ENCODE measurements around the gene HMSD. TPM values are rescaled to one million over a fixed set of nuclear protein-coding genes. Genes with fewer than 3 reads are reported as not detected.
"Not testable (repeated sequence)": the region's sequence is repeated elsewhere in the genome, so short reads cannot be mapped to it uniquely, and the experiment has no call there.

HMSD gene
- total RNA-seq, result 10 to 100 TPM in 1 of 2 donors, 1 to 10 TPM in 1; 3.3 to 24.2 TPM

- Mint-ChIP-seq H3K27ac (peak within 1 kb of the TSS; percentile 85), H3K27me3 (peaks cover 10% of the 10 kb centered on the region), H3K4me3 (peak within 1 kb of the TSS; percentile 58), H3K36me3 (ENCODE audit: low read depth) (peaks cover 11% of the 10 kb centered on the region), H3K9me3 (peaks cover 5% of the 10 kb centered on the region), H3K4me1 (peaks cover 19% of the 10 kb centered on the region)
- peak; percentile 85 for ATAC-seq (replicated peaks)
Observed at GRCh38 chr18:63949068-63949737, at the start of gene HMSD. Gene HMSD (plus strand): TSS chr18:63949301. CDS start chr18:63953456, 4,155 bp downstream.

- no peaks in the 10 kb centered on the region for H3K9me3 Mint-ChIP-seq
- no peak overlapping the region for H3K4me3 Mint-ChIP-seq
- H3K27ac Mint-ChIP-seq, result no peak overlapping the region
- ATAC-seq (replicated peaks), result no peak
- no peaks in the 10 kb centered on the region for H3K4me1 Mint-ChIP-seq
- no peaks in the 10 kb centered on the region for H3K36me3 Mint-ChIP-seq (ENCODE audit: low read depth)
- H3K27me3 Mint-ChIP-seq, result peaks cover 10% of the 10 kb centered on the region
Observed at GRCh38 chr18:63903851-63904570, 45.1 kb upstream of the HMSD start.

GRCh38 chr18:63904694-63905093 lies 44.4 kb upstream of the HMSD start:
- no peaks in the 10 kb centered on the region for H3K36me3 Mint-ChIP-seq (ENCODE audit: low read depth)
- no peaks in the 10 kb centered on the region for H3K9me3 Mint-ChIP-seq
- no peak overlapping the region for H3K4me3 Mint-ChIP-seq
- no peaks in the 10 kb centered on the region for H3K4me1 Mint-ChIP-seq
- H3K27me3 Mint-ChIP-seq, result peaks cover 10% of the 10 kb centered on the region
- H3K27ac Mint-ChIP-seq, result no peak overlapping the region
- ATAC-seq (replicated peaks), result no peak

- Mint-ChIP-seq H3K9me3 (no peaks in the 10 kb centered on the region), H3K36me3 (ENCODE audit: low read depth) (no peaks in the 10 kb centered on the region), H3K4me1 (no peaks in the 10 kb centered on the region), H3K27ac (no peak overlapping the region), H3K4me3 (no peak overlapping the region), H3K27me3 (peaks cover 10% of the 10 kb centered on the region)
- ATAC-seq (replicated peaks), result no peak
Observed at GRCh38 chr18:63905361-63905760, 43.7 kb upstream of the HMSD start.

GRCh38 chr18:63906056-63906455 lies 43.0 kb upstream of the HMSD start:
- H3K27me3 Mint-ChIP-seq, result peaks cover 12% of the 10 kb centered on the region

GRCh38 chr18:63907664-63908063 lies 41.4 kb upstream of the HMSD start, which contains the start of gene SERPINB10:
Gene SERPINB10 (plus strand): TSS chr18:63907958. CDS start chr18:63915511, 7,553 bp downstream.
- peak; percentile 40 for ATAC-seq (replicated peaks)
- no peaks in the 10 kb centered on the region for H3K36me3 Mint-ChIP-seq (ENCODE audit: low read depth)
- no peak within 1 kb of the TSS for H3K27ac Mint-ChIP-seq

More at GRCh38 chr18:63906056-63906455, 43.0 kb upstream of the HMSD start:
- ATAC-seq (replicated peaks), result no peak
- Mint-ChIP-seq H3K4me1 (no peaks in the 10 kb centered on the region), H3K27ac (no peak overlapping the region), H3K36me3 (ENCODE audit: low read depth) (no peaks in the 10 kb centered on the region), H3K9me3 (no peaks in the 10 kb centered on the region), H3K4me3 (no peak overlapping the region)

GRCh38 chr18:63908858-63909257 lies 40.2 kb upstream of the HMSD start:
- Mint-ChIP-seq H3K27me3 (peaks cover 23% of the 10 kb centered on the region), H3K4me1 (no peaks in the 10 kb centered on the region), H3K36me3 (ENCODE audit: low read depth) (no peaks in the 10 kb centered on the region), H3K9me3 (no peaks in the 10 kb centered on the region), H3K4me3 (no peak overlapping the region), H3K27ac (no peak overlapping the region)
- peak; percentile 24 for ATAC-seq (replicated peaks)

More at GRCh38 chr18:63907664-63908063, 41.4 kb upstream of the HMSD start, which contains the start of gene SERPINB10:
- H3K4me1 Mint-ChIP-seq, result no peaks in the 10 kb centered on the region
- H3K27me3 Mint-ChIP-seq, result peaks cover 12% of the 10 kb centered on the region
- H3K4me3 Mint-ChIP-seq, result no peak within 1 kb of the TSS
- no peaks in the 10 kb centered on the region for H3K9me3 Mint-ChIP-seq

- Mint-ChIP-seq H3K36me3 (ENCODE audit: low read depth) (no peaks in the 10 kb centered on the region), H3K9me3 (no peaks in the 10 kb centered on the region), H3K27ac (no peak overlapping the region), H3K27me3 (peaks cover 26% of the 10 kb centered on the region), H3K4me1 (no peaks in the 10 kb centered on the region), H3K4me3 (no peak overlapping the region)
- peak; percentile 46 for ATAC-seq (replicated peaks)
Observed at GRCh38 chr18:63909870-63910269, 39.2 kb upstream of the HMSD start.

- no peaks in the 10 kb centered on the region for H3K4me1 Mint-ChIP-seq
- H3K27ac Mint-ChIP-seq, result no peak overlapping the region
- no peak for ATAC-seq (replicated peaks)
- no peaks in the 10 kb centered on the region for H3K9me3 Mint-ChIP-seq
- no peak overlapping the region for H3K4me3 Mint-ChIP-seq
- H3K27me3 Mint-ChIP-seq, result peaks cover 35% of the 10 kb centered on the region
- H3K36me3 Mint-ChIP-seq (ENCODE audit: low read depth), result no peaks in the 10 kb centered on the region
Observed at GRCh38 chr18:63917817-63918216, 31.3 kb upstream of the HMSD start.

GRCh38 chr18:63922049-63922448 lies 27.1 kb upstream of the HMSD start:
- Mint-ChIP-seq H3K9me3 (no peaks in the 10 kb centered on the region), H3K36me3 (ENCODE audit: low read depth) (no peaks in the 10 kb centered on the region), H3K4me3 (no peak overlapping the region), H3K4me1 (no peaks in the 10 kb centered on the region), H3K27me3 (peaks cover 40% of the 10 kb centered on the region), H3K27ac (no peak overlapping the region)
- ATAC-seq (replicated peaks), result no peak

GRCh38 chr18:63924551-63924950 lies 24.6 kb upstream of the HMSD start:
- Mint-ChIP-seq H3K27me3 (peaks cover 36% of the 10 kb centered on the region), H3K9me3 (no peaks in the 10 kb centered on the region), H3K36me3 (ENCODE audit: low read depth) (no peaks in the 10 kb centered on the region), H3K4me1 (no peaks in the 10 kb centered on the region), H3K27ac (no peak overlapping the region), H3K4me3 (no peak overlapping the region)
- ATAC-seq (replicated peaks), result no peak

GRCh38 chr18:63928331-63928730 lies 20.8 kb upstream of the HMSD start:
- Mint-ChIP-seq H3K27ac (no peak overlapping the region), H3K4me1 (no peaks in the 10 kb centered on the region), H3K9me3 (no peaks in the 10 kb centered on the region), H3K36me3 (ENCODE audit: low read depth) (no peaks in the 10 kb centered on the region), H3K27me3 (peaks cover 24% of the 10 kb centered on the region), H3K4me3 (no peak overlapping the region)
- no peak for ATAC-seq (replicated peaks)

- not testable (repeated sequence) for H3K4me3 Mint-ChIP-seq; ATAC-seq (replicated peaks); H3K9me3 Mint-ChIP-seq; H3K4me1 Mint-ChIP-seq; H3K27ac Mint-ChIP-seq; H3K36me3 Mint-ChIP-seq (ENCODE audit: low read depth)
- H3K27me3 Mint-ChIP-seq, result peaks cover 18% of the 10 kb centered on the region
Observed at GRCh38 chr18:63929369-63929768, 19.7 kb upstream of the HMSD start.

- no peaks in the 10 kb centered on the region for H3K36me3 Mint-ChIP-seq (ENCODE audit: low read depth)
- no peaks in the 10 kb centered on the region for H3K4me1 Mint-ChIP-seq
- H3K27me3 Mint-ChIP-seq, result peaks cover 13% of the 10 kb centered on the region
- H3K9me3 Mint-ChIP-seq, result no peaks in the 10 kb centered on the region
- H3K27ac Mint-ChIP-seq, result no peak overlapping the region
- H3K4me3 Mint-ChIP-seq, result no peak overlapping the region
- ATAC-seq (replicated peaks), result no peak
Observed at GRCh38 chr18:63930773-63931354, 18.2 kb upstream of the HMSD start.
